Hepatocyte (in vitro differentiated cells): ENCODE results near the gene ARID2.

ENCODE experiments used
- CTCF ChIP-seq: fragments of 200-600 bp; sonication (generic); IDR thresholded peaks from 2 replicates; pipeline ENCODE4 v1.5.1; 2016; ENCODE audit warnings: antibody characterized with exemption, mild to moderate bottlenecking; ENCODE audit not compliant: poor library complexity
- EZH2 ChIP-seq: fragments of 200-600 bp; sonication (generic); IDR thresholded peaks from 2 replicates; pipeline ENCODE4 v1.6.1; 2016; ENCODE audit warnings: antibody characterized with exemption, mild to moderate bottlenecking, borderline replicate concordance
- EZH2phosphoT487 ChIP-seq: fragments of 200-600 bp; sonication (generic); IDR thresholded peaks from one replicate; pipeline ENCODE4 v1.6.1; 2018; ENCODE audit warnings: antibody characterized with exemption, mild to moderate bottlenecking, low read depth, moderate library complexity; ENCODE audit not compliant: unreplicated experiment, severe bottlenecking

- no peak for TF ChIP-seq CTCF
- TF ChIP-seq EZH2phosphoT487 = no peak
- TF ChIP-seq EZH2 = no peak
Observed at GRCh38 chr12:45907955-45908354, 178.4 kb downstream of the ARID2 start.
